BE2C (cell line): ENCODE measurements around the gene C1orf159.

Source experiments
- DNase-seq: peaks from one replicate; pipeline ENCODE4 v3.0.0-alpha.2; 2020
- H3K27me3 ChIP-seq: fragments of 250-450 bp; sonication (Bioruptor Pico); 2 replicates; pipeline ENCODE4 v1.5.1; 2020; ENCODE audit warnings: mild to moderate bottlenecking
- H3K36me3 ChIP-seq: fragments of 250-450 bp; sonication (Bioruptor Pico); 2 replicates; pipeline ENCODE4 v1.5.1; 2020; ENCODE audit warnings: mild to moderate bottlenecking
- H3K4me1 ChIP-seq: fragments of 250-450 bp; sonication (Bioruptor Pico); 2 replicates; pipeline ENCODE4 v1.5.1; 2020
- H3K4me3 ChIP-seq: 2 replicates; pipeline ENCODE4 v1.5.1; 2011; ENCODE audit warnings: low read depth, low read length
- H3K9me3 ChIP-seq: fragments of 250-450 bp; sonication (Bioruptor Pico); 2 replicates; pipeline ENCODE4 v1.5.1; 2020
- CTCF ChIP-seq: IDR thresholded peaks from 2 replicates; pipeline ENCODE4 v1.5.1; 2012; ENCODE audit warnings: mild to moderate bottlenecking, low read depth, low read length

Gene C1orf159

GRCh38 chr1:1044455-1045078 is 71.3 kb downstream of the C1orf159 start:
- peaks cover 11% of the 10 kb centered on the region for H3K27me3 ChIP-seq
- no peak for TF ChIP-seq CTCF
- no peak overlapping the region for H3K4me3 ChIP-seq
- no peak for DNase-seq
- H3K4me1 ChIP-seq = peaks cover 9% of the 10 kb centered on the region
- no peaks in the 10 kb centered on the region for H3K9me3 ChIP-seq
- H3K36me3 ChIP-seq = no peaks in the 10 kb centered on the region

GRCh38 chr1:1043921-1044320 is 72.0 kb downstream of the C1orf159 start:
- H3K36me3 ChIP-seq = no peaks in the 10 kb centered on the region
- H3K4me1 ChIP-seq = peaks cover 14% of the 10 kb centered on the region

GRCh38 chr1:1043411-1043810 is 72.5 kb downstream of the C1orf159 start:
- no peak for DNase-seq
- TF ChIP-seq CTCF = no peak
- peaks cover 14% of the 10 kb centered on the region for H3K4me1 ChIP-seq
- H3K9me3 ChIP-seq = no peaks in the 10 kb centered on the region
- no peak overlapping the region for H3K4me3 ChIP-seq
- peaks cover 22% of the 10 kb centered on the region for H3K27me3 ChIP-seq
- no peaks in the 10 kb centered on the region for H3K36me3 ChIP-seq

More at GRCh38 chr1:1043921-1044320, 72.0 kb downstream of the C1orf159 start:
- no peaks in the 10 kb centered on the region for H3K9me3 ChIP-seq
- H3K27me3 ChIP-seq = peaks cover 17% of the 10 kb centered on the region
- no peak for DNase-seq
- no peak overlapping the region for H3K4me3 ChIP-seq
- TF ChIP-seq CTCF = no peak

- H3K9me3 ChIP-seq = no peaks in the 10 kb centered on the region
- DNase-seq = no peak
- no peaks in the 10 kb centered on the region for H3K36me3 ChIP-seq
- no peak for TF ChIP-seq CTCF
- H3K4me3 ChIP-seq = no peak overlapping the region
- peaks cover 25% of the 10 kb centered on the region for H3K27me3 ChIP-seq
- H3K4me1 ChIP-seq = peaks cover 14% of the 10 kb centered on the region
Observed at GRCh38 chr1:1042835-1043234, 73.1 kb downstream of the C1orf159 start.

- H3K9me3 ChIP-seq = no peaks in the 10 kb centered on the region
- TF ChIP-seq CTCF = no peak
- H3K4me1 ChIP-seq = peaks cover 14% of the 10 kb centered on the region
- H3K4me3 ChIP-seq = no peak overlapping the region
- peaks cover 25% of the 10 kb centered on the region for H3K27me3 ChIP-seq
- no peaks in the 10 kb centered on the region for H3K36me3 ChIP-seq
- DNase-seq = no peak
Observed at GRCh38 chr1:1041873-1042272, 74.0 kb downstream of the C1orf159 start.

GRCh38 chr1:1041092-1041523 is 74.8 kb downstream of the C1orf159 start:
- Histone ChIP-seq H3K9me3 (no peaks in the 10 kb centered on the region), H3K4me1 (peaks cover 14% of the 10 kb centered on the region), H3K36me3 (no peaks in the 10 kb centered on the region), H3K4me3 (no peak overlapping the region), H3K27me3 (peaks cover 25% of the 10 kb centered on the region)
- no peak for DNase-seq
- TF ChIP-seq CTCF = no peak
